ENCODE results near the gene HIVEP2. TPM values are rescaled to one million over a fixed set of nuclear protein-coding genes. Genes with fewer than 3 reads are reported as not detected.

The HIVEP2 gene
- total RNA-seq, 1 donor from 2014 or later = 15.2 TPM

GRCh38 chr6:142880201-142880600 lies 64.8 kb downstream of the HIVEP2 start:
- DNase-seq (ENCODE audit: low spot score in 2 of 2, unreplicated experiment in 2 of 2) = no peak
- H3K4me3 Mint-ChIP-seq = no peak overlapping the region
- peaks cover 28% of the 10 kb centered on the region for H3K4me1 Mint-ChIP-seq
- no peaks in the 10 kb centered on the region for H3K27me3 Mint-ChIP-seq (ENCODE audit: low read depth)
- TF ChIP-seq CTCF (IDR thresholded peaks at IDR 0.05; ENCODE audit: unreplicated experiment) = no peak
- H3K27ac Mint-ChIP-seq = no peak overlapping the region
- peaks cover 4% of the 10 kb centered on the region for H3K9me3 Mint-ChIP-seq
- no peaks in the 10 kb centered on the region for H3K36me3 Mint-ChIP-seq

- Mint-ChIP-seq H3K4me3 (no peak overlapping the region), H3K4me1 (peaks cover 22% of the 10 kb centered on the region), H3K27ac (no peak overlapping the region), H3K36me3 (no peaks in the 10 kb centered on the region), H3K27me3 (ENCODE audit: low read depth) (no peaks in the 10 kb centered on the region), H3K9me3 (peaks cover 4% of the 10 kb centered on the region)
- no peak for TF ChIP-seq CTCF (IDR thresholded peaks at IDR 0.05; ENCODE audit: unreplicated experiment)
- no peak for DNase-seq (ENCODE audit: low spot score in 2 of 2, unreplicated experiment in 2 of 2)
Measured at GRCh38 chr6:142879527-142879926, 65.4 kb downstream of the HIVEP2 start.

GRCh38 chr6:142879076-142879475 lies 65.9 kb downstream of the HIVEP2 start:
- H3K27me3 Mint-ChIP-seq (ENCODE audit: low read depth) = no peaks in the 10 kb centered on the region
- no peak for TF ChIP-seq CTCF (IDR thresholded peaks at IDR 0.05; ENCODE audit: unreplicated experiment)
- H3K27ac Mint-ChIP-seq = no peak overlapping the region
- peaks cover 17% of the 10 kb centered on the region for H3K4me1 Mint-ChIP-seq
- DNase-seq (ENCODE audit: low spot score in 2 of 2, unreplicated experiment in 2 of 2) = no peak
- no peaks in the 10 kb centered on the region for H3K36me3 Mint-ChIP-seq
- no peak overlapping the region for H3K4me3 Mint-ChIP-seq
- H3K9me3 Mint-ChIP-seq = peaks cover 4% of the 10 kb centered on the region

- Mint-ChIP-seq H3K27ac (no peak overlapping the region), H3K4me1 (peaks cover 13% of the 10 kb centered on the region), H3K27me3 (ENCODE audit: low read depth) (no peaks in the 10 kb centered on the region), H3K4me3 (no peak overlapping the region), H3K9me3 (peaks cover 4% of the 10 kb centered on the region), H3K36me3 (no peaks in the 10 kb centered on the region)
- TF ChIP-seq CTCF (IDR thresholded peaks at IDR 0.05; ENCODE audit: unreplicated experiment) = no peak
- DNase-seq (ENCODE audit: low spot score in 2 of 2, unreplicated experiment in 2 of 2) = no peak
Measured at GRCh38 chr6:142878407-142878806, 66.6 kb downstream of the HIVEP2 start.

- Mint-ChIP-seq H3K36me3 (no peaks in the 10 kb centered on the region), H3K4me1 (peaks cover 4% of the 10 kb centered on the region), H3K4me3 (no peak overlapping the region), H3K27me3 (ENCODE audit: low read depth) (no peaks in the 10 kb centered on the region), H3K9me3 (peaks cover 4% of the 10 kb centered on the region), H3K27ac (no peak overlapping the region)
- no peak for DNase-seq (ENCODE audit: low spot score in 2 of 2, unreplicated experiment in 2 of 2)
- TF ChIP-seq CTCF (IDR thresholded peaks at IDR 0.05; ENCODE audit: unreplicated experiment) = no peak
Measured at GRCh38 chr6:142874676-142875075, 70.3 kb downstream of the HIVEP2 start.

- DNase-seq (ENCODE audit: low spot score in 2 of 2, unreplicated experiment in 2 of 2) = no peak
- peaks cover 19% of the 10 kb centered on the region for H3K4me1 Mint-ChIP-seq
Measured at GRCh38 chr6:142872376-142872775, 72.6 kb downstream of the HIVEP2 start.

More at GRCh38 chr6:142872376-142872775, 72.6 kb downstream of the HIVEP2 start:
- Mint-ChIP-seq H3K36me3 (no peaks in the 10 kb centered on the region), H3K27me3 (ENCODE audit: low read depth) (no peaks in the 10 kb centered on the region), H3K9me3 (peaks cover under 1% of the 10 kb centered on the region), H3K27ac (no peak overlapping the region), H3K4me3 (no peak overlapping the region)
- no peak for TF ChIP-seq CTCF (IDR thresholded peaks at IDR 0.05; ENCODE audit: unreplicated experiment)

All from mesothelial cell of epicardium (in vitro differentiated cells).